Smooth muscle cell (in vitro differentiated cells): ENCODE measurements around the gene TPMT. TPM values are rescaled to one million over a fixed set of nuclear protein-coding genes. Genes with fewer than 3 reads are reported as not detected.

Experiments used
- DNase-seq: peaks from one replicate; lab custom pipeline; 2025; ENCODE audit not compliant: unreplicated experiment; lab: John Stamatoyannopoulos, UW
- H2AFZ ChIP-seq: fragments of 200-600 bp; sonication (generic); 2 replicates; pipeline ENCODE4 v1.6.0; 2016; ENCODE audit warnings: antibody characterized with exemption, low read depth, mild to moderate bottlenecking
- H3F3A ChIP-seq: fragments of 200-600 bp; sonication (generic); 2 replicates; pipeline ENCODE4 v1.6.0; 2017; ENCODE audit warnings: antibody characterized with exemption, low read depth
- H3K27ac ChIP-seq: fragments of 200-600 bp; sonication (generic); 2 replicates; pipeline ENCODE4 v1.5.1; 2016; ENCODE audit warnings: low read depth, mild to moderate bottlenecking
- H3K27me3 ChIP-seq: fragments of 200-600 bp; sonication (generic); 2 replicates; pipeline ENCODE4 v1.6.1; 2016; ENCODE audit warnings: low read depth, mild to moderate bottlenecking
- H3K36me3 ChIP-seq: fragments of 200-600 bp; sonication (generic); 2 replicates; pipeline ENCODE4 v1.5.1; 2016; ENCODE audit warnings: low read depth
- H3K4me1 ChIP-seq: fragments of 200-600 bp; sonication (generic); 2 replicates; pipeline ENCODE4 v1.5.1; 2016; ENCODE audit warnings: low read depth
- H3K4me2 ChIP-seq: fragments of 200-600 bp; sonication (generic); 2 replicates; pipeline ENCODE4 v1.6.0; 2016; ENCODE audit warnings: mild to moderate bottlenecking
- H3K4me3 ChIP-seq: fragments of 200-600 bp; sonication (generic); 2 replicates; pipeline ENCODE4 v1.5.1; 2016; ENCODE audit warnings: mild to moderate bottlenecking
- H3K79me2 ChIP-seq: fragments of 200-600 bp; sonication (generic); 2 replicates; pipeline ENCODE4 v1.6.0; 2016; ENCODE audit warnings: low read depth, mild to moderate bottlenecking
- H3K9ac ChIP-seq: fragments of 200-600 bp; sonication (generic); 2 replicates; pipeline ENCODE4 v1.6.0; 2016; ENCODE audit warnings: low read depth
- H3K9me3 ChIP-seq: fragments of 200-600 bp; sonication (generic); replicated peaks from 2 replicates; pipeline ENCODE4 v1.5.1; 2016; ENCODE audit warnings: low read depth
- H4K20me1 ChIP-seq: fragments of 200-600 bp; sonication (generic); 2 replicates; pipeline ENCODE4 v1.6.0; 2016; ENCODE audit warnings: low read depth
- CTCF ChIP-seq: fragments of 200-600 bp; sonication (generic); IDR thresholded peaks from 2 replicates; pipeline ENCODE4 v1.5.1; 2017; ENCODE audit warnings: borderline replicate concordance, mild to moderate bottlenecking, antibody characterized with exemption; ENCODE audit not compliant: insufficient read depth, poor library complexity, severe bottlenecking
- WGBS: methylation state at CpG from one replicate; pipeline ENCODE4 v1.1.7; 2016; ENCODE audit warnings: low lambda C conversion rate; 5-methylcytosine and 5-hydroxymethylcytosine counted together
- polyA plus RNA-seq: library from polyadenylated mRNA; unstranded; fragments of >200 nt; fragmentation: Nextera tagmentation; extraction: Ambion mirVana; gene quantifications from 2 replicates; pipeline ENCODE4 v1.2.1, GENCODE V29; 2016
- total RNA-seq: library from RNA; depleted of rRNA; stranded (reverse); fragments of >200 nt; gene quantifications from 2 replicates; pipeline ENCODE4 v1.2.3, GENCODE V29; 2014

Gene TPMT
- total and polyA plus RNA-seq, 2 experiments from 2014 or later = 4.9 to 9.6 TPM

DNA sequence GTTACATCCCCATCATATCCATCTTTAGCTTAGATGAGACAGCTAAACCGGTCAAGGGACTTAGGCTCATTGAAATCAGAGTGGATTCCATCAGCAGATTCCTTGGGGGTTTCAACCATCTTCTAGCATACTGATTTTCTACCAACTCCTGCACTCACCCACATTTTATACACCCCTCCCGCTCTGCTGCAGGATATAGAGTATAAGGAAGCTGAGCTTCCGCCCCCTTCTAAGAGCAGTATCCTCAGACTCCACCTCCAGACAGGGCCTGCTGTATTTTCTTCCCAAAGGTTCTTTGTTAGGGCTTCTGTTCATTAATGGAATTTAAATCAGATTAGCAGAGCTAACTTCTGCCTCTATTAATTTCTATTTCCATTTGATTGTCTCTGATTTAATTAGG, 22.5 kb downstream of the TPMT start:
- TF ChIP-seq CTCF = no peak
- no peaks in the 10 kb centered on the region for H4K20me1 ChIP-seq
- no peak overlapping the region for H3K4me3 ChIP-seq
- no peak overlapping the region for H2AFZ ChIP-seq
- H3K79me2 ChIP-seq = no peaks in the 10 kb centered on the region
- no peaks in the 10 kb centered on the region for H3K9me3 ChIP-seq
- no peaks in the 10 kb centered on the region for H3K27me3 ChIP-seq
- WGBS = 97% methylated on average over 3 of the region's 3 CpGs
- no peak overlapping the region for H3K27ac ChIP-seq
- no peaks in the 10 kb centered on the region for H3K36me3 ChIP-seq
- H3K9ac ChIP-seq = no peak overlapping the region
- no peak overlapping the region for H3K4me2 ChIP-seq
- H3K4me1 ChIP-seq = no peaks in the 10 kb centered on the region
- DNase-seq = no peak
- no peaks in the 10 kb centered on the region for H3F3A ChIP-seq

DNA sequence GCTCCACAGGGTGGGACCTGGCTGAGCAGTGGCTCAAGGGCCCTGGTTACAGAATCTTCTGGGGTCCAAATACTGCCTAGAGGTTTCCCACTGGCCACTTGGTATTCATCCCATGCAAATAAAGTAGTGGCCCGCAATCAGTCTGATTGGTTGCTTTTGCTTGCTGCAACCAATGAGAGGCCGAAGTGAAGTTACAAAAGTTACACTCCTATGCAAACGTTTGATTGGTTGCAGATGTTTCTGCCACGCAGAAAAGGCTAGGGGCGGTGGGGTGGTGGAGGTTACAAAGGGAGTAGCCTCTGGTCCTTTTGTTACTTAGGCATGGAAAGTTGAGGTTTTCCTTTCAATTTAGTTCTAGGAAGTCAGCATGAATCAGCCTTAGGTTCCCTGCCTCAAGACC, 28.8 kb downstream of the TPMT start:
- Histone ChIP-seq H3K9me3 (no peaks in the 10 kb centered on the region), H3K27me3 (no peaks in the 10 kb centered on the region), H3K27ac (no peak overlapping the region), H3K4me3 (no peak overlapping the region), H3K36me3 (no peaks in the 10 kb centered on the region), H3K79me2 (no peaks in the 10 kb centered on the region), H4K20me1 (no peaks in the 10 kb centered on the region), H3K9ac (no peak overlapping the region), H3K4me2 (no peak overlapping the region), H2AFZ (no peak overlapping the region), H3K4me1 (no peaks in the 10 kb centered on the region), H3F3A (no peaks in the 10 kb centered on the region)
- 86% methylated on average over 5 of the region's 5 CpGs for WGBS
- DNase-seq = no peak
- no peak for TF ChIP-seq CTCF

GRCh38 chr6:18122128-18123093, 32.5 kb downstream of the TPMT start, which contains the start of gene NHLRC1:
Gene NHLRC1 (minus strand): TSS chr6:18122677. CDS start chr6:18122606, 71 bp downstream.
- Histone ChIP-seq H3K79me2 (no peaks in the 10 kb centered on the region), H3K27ac (no peak within 1 kb of the TSS), H3K4me1 (no peaks in the 10 kb centered on the region), H3K4me2 (peak within 1 kb of the TSS; percentile 78), H3K27me3 (no peaks in the 10 kb centered on the region), H3F3A (no peaks in the 10 kb centered on the region), H3K9me3 (no peaks in the 10 kb centered on the region), H2AFZ (peak within 1 kb of the TSS; percentile 83), H3K36me3 (no peaks in the 10 kb centered on the region), H3K9ac (peak within 1 kb of the TSS; percentile 46), H4K20me1 (no peaks in the 10 kb centered on the region), H3K4me3 (peak within 1 kb of the TSS; percentile 43)
- peak; percentile 79 for TF ChIP-seq CTCF
- 38% methylated on average over 75 of the region's 82 CpGs for WGBS
- peak; percentile 44 for DNase-seq
